CD4-positive, alpha-beta T cell treated with Interleukin-15 for 1 hour (primary cell): Measurements from ENCODE around the gene MMP1.

Experiments used
- DNase-seq: peaks from one replicate; pipeline ENCODE4 v3.0.0-alpha.2; 2020

Gene MMP1

DNA sequence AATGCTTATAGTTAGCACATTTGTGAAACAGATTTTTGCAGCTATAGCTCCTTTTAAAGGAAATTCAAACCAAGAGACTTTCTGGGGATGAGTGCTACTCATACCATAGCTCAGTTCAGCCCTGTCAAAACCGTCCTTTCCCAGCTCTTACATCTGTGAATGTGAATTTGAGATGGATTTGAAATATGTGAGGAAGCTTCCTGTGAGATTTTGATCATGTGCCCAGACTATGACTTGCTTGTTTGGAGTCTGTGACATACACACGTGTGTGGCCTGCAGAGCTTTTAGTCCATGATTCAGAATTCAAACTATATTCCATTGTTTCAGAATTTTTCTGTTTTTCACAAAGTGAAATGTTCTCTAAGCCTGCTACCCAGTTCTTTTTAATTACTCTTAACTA, 4.4 kb upstream of the MMP1 start:
- no peak for DNase-seq

DNA sequence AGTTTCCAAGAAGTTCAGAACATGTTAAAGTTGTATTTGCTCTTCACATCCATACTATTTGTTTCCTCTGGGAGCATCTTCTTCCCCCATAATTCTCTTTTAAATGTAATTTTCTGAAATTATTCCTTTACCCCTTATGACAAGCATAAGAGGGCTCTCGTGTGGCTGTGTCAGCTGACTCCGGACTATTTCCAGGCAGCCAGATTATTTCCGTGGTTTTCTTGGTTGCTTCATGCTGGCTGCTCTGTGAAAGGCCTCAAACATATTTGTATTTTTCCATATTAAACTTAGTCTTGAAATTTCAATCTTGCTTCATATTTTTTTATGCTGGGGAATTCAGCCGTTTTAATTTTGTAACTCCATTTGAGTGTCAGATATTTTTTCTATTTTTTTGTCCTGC, 2.8 kb upstream of the MMP1 start:
- no peak for DNase-seq

DNA sequence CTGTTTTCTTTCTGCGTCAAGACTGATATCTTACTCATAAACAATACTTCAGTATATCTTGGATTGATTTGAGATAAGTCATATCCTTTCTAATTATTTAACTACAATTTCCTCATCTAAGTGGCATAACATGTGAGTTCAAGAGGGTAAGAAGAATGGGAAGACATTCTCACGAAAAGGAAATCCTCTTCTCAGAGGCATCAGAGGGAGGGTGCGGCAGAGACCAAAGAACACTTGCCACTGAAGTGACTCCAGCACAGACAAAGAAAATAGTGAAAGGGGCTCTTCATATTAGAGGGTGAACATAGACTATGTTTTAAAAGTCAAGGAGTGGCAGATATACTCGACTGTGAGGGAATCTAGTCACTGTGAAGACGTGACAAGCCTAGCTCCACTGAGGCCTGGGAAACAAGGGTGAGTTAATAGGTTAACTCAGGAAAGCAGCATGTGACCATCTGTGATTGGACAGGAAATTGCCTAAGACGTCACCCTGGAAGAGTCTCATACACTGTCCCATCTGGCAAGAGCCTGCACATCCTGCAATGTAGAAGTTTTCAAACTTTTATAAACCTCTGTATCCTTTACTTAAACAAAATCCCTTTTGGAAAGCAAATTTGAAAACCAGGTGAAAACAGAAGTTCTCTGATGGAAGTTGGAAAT, 1.9 kb upstream of the MMP1 start:
- no peak for DNase-seq

DNA sequence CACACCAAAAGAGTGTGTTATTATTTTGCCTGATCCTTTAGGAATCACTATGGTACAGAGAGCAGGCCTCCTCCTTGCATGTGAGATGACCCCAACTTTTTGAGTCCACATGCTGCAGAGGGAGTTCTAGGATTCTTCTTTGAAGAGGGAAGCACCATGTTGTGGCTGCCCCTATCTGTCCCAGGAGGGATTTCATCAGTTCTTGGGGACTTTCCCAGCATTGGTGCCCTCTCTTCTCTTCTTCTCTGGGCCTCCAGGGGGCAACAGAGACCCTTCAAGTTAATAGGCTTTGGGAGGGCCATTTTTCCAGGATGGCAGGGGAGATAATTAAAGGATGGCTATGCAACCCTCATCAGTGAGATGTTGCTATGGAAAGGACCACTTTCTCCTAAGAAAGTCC, 3.6 kb downstream of the MMP1 start:
- DNase-seq = no peak

DNA sequence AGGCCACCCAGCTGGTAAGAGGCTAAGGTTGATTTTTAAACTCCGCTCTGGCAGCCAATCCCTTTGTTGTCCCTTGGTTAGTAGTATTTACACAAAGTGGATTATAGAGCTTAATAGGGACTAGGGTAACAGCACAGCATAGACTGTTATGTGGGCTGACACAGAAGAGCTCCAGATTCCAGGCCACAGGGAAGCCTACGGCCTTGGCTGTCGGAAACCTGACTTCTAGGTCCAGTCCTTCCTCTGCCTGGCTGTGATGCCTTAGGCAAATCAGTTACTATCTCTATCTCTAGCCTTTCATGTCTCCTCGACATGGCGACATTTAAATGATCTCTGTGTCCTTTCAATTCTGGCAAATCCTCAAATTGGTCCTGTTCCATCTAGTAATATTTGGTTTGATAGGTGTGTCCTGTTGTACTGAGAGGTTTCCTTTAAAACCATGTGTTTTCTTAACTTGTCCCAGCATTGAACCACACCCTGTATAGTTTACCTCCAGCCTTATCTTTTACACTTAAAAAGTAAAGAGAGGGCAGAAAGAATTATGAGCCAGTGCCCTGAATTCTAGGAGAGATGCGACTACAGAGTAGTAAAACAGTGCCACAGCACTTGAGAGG, 4.2 kb downstream of the MMP1 start:
- DNase-seq = no peak

DNA sequence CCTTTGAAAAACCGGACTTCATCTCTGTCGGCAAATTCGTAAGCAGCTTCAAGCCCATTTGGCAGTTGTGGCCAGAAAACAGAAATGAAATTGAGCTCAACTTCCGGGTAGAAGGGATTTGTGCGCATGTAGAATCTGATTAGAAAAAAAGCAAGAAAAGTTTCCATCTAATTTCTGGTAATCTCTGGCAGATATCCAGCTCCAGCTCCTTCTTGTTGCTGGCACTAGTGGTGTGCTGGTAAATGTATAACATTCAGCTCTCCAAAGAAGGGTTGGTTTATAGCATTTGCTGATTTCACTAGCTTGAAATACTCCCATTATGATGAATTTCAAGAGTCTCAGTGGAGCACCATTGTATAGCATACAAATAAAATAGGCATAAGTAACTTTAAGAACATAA, 5.4 kb downstream of the MMP1 start:
- no peak for DNase-seq

DNA sequence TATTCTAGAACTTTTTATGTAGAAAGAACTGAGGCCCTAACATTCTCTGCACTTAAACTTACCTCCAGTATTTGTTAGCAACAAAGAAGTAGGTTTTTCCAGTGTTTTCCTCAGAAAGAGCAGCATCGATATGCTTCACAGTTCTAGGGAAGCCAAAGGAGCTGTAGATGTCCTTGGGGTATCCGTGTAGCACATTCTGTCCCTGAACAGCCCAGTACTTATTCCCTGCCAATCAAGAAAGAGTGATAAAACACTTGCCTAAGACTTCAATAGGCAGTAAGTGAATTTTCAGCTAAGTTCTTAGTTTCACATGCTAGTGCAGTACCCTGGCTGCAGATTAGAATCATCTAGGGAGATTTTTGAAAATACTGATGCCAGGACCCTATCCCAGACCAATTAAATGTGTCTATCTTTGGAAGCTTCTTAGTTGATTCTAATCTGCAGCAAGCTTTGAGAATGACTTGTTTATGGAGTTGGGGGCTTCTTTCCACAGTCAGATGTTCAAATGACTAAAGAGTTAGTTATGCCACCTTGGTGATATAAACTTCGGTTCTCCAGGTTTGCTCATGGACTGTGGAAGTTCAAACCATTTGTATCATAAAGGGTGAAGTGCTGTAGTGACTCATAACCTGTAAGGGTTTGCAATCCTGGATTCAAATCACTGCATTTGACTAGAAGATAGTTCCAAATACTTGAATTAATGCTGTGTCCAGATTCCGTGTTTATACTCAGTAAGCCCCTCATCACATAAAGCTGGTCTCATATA, 6.5 kb downstream of the MMP1 start:
- DNase-seq = no peak

DNA sequence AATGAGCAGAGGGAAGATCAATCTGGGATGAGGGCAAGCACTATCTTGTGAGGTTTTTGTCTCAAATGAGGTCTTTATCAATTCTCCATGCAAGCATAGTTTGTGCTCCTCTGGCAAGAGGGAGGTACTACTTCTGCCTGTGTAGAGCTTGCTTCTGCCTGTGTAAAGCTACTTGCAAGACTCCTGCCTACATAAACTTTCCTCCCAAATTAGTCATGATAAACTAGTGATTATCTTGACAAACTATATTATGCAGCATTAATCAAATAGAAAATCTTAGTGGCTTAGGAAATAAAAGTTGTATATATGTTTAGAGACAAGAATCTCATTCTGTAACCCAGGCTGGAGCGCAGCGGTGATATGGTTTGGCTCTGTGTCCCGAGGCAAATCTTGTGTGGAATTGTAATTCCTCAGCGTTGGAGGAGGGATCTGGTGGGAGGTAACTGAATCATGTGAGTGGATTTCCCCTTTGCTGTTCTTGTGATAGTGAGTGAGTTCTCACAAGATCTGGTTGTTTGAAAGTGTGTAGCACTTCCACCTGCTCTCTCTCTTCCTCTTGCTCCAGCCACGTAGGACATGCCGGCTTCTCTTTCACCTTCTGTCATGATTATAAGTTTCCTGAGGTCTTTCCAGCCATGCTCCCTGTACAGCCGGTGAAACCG, 9.5 kb downstream of the MMP1 start:
- no peak for DNase-seq

DNA sequence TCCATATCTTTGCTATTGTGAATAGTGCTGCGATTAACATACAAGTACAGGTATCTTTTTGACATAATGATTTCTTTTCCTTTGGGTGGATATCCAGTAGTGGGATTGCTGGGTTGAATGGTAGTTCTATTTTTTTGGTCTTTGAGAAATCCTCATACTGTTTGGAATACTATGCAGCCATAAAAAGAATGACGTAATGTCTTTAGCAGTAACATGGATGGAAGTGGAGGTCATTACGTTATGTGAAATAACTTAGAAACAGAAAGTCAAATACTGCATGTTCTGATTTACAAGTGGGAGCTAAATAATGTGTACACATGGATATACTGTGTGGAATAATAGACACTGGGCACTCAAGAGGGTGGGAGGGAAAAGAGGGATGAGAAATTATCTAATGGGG, 13.6 kb downstream of the MMP1 start:
- DNase-seq = no peak

DNA sequence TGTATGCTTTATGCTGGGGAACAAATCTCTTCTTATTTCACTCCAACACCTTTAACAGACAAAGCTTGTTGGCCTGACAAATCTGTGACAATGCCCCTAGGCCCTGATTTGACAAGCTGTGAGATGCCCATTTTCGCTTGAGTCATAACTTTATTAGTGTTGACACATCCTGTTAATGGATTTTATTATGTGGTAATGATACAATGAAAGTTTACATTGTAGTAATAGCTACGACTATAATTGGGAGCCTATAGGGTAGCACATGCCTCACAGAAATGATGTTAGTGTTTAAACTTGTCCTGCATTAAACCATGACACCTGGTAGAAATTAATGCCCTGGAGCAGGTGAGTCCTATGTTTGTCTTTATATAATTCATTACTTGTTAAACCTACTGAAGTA, 14.2 kb downstream of the MMP1 start:
- DNase-seq = no peak

DNA sequence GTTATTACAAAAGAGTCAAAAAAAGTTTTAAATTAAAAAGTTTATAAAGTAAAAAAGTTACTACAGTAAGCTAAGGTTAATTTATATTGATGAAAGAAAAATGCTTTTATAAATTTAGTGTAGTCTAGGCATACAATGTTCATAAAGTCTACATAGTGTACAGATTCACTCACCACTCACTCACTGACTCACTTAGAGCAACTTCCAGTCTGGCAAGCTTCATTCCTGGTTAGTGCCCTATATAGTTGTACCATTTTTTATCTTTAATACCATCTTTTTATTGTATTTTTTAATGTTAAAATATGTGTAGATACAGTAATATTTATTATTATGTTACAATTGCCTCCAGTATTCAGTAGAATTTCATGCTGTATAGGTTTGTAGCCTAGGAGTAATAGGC, 14.9 kb downstream of the MMP1 start:
- DNase-seq = no peak

DNA sequence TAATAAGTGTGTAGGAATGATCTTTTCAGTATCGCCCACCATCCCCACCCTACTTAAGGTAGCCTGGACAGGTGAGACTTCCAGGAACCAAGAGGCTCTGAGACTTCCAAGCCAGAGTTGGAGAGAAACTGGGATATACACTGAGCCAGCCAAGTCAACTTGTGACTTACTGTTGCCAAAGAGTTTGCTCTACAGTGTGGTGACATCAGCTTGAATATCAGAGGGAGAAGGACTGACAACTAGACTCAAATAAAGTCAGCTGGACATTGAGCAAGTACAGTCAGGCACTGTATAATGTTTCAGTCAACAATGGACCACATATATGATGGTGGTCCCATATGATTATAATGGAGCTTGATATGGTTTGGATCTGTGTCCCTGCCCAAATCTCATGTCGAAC, 16.3 kb downstream of the MMP1 start:
- DNase-seq = no peak

DNA sequence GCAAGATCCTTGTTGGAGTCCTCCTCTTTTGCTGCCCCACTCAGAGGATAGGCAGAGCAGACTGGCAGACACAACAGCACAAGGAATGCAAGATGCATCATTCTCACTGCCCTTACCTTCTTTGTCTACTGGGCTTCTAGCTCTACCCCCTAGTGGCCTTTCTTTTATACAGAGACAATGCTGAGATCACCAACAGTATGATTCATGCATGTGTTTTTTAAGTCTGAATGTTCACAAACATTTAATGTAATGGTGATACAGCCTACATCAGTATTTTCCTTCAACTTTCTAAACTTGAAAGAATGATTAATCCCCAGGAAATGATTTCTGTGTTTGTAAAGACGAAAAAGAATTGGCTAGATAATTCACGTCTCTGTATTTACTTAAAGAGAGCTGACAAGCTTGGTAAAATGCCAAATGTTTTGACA, 17.5 kb downstream of the MMP1 start, which contains the start of gene MMP10:
TSS of gene MMP10 (minus strand) at position 138 of the 428 bp plus-strand sequence. CDS start at position 101, 37 bp downstream.
- no peak for DNase-seq

DNA sequence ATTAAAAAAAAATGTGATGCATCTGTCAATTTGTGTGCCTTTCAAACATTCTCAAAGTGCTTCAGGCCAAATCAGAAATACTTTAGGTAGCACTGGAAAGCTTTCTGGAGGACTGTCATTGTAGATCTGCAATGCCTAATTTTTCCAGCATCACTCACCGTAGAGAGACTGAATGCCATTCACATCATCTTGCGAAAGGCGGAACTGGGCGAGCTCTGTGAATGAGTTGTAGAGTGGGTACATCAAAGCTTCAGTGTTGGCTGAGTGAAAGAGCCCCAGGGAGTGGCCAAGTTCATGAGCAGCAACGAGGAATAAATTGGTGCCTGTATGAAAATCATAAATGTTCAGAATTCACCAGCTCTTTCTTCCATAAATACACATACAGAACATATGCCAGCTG, 21.5 kb downstream of the MMP1 start:
- DNase-seq = no peak

DNA sequence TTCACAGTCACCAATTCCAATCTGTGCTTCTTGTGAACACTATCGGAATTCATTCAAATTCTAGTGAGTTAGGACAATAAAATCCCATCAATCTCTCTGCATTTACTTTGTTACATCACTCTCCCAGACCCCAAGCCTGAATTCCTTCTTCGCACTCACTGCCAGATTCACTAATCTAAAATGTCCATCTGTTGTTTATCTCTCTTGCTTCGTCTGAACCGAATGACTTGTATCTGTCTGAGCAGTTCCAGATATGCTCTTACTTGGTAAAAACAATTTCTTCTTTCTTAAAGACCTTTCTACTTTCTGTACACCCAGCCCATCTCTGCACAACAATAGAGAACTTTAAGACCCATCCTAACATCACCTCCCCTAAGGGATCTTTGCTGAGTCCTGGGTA, 24.6 kb downstream of the MMP1 start:
- DNase-seq = no peak

DNA sequence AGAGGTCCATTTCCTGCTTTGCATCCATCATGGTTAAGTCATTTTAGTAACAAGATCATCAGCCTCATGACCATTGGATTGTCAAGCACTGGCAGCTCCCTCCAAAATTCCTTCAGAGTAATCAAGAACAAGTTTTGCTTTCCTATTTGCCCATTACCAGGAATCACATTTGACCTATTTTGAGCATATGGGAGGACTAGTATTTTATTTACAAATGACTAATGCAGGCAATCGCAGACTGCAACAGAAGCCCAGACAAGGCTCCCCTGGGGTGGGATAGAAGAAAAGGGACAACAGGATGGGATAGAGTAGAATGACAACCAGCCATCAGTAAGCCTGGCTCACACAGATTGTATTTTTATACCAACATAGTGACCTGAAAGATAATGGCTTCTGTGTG, 26.6 kb downstream of the MMP1 start:
- no peak for DNase-seq

DNA sequence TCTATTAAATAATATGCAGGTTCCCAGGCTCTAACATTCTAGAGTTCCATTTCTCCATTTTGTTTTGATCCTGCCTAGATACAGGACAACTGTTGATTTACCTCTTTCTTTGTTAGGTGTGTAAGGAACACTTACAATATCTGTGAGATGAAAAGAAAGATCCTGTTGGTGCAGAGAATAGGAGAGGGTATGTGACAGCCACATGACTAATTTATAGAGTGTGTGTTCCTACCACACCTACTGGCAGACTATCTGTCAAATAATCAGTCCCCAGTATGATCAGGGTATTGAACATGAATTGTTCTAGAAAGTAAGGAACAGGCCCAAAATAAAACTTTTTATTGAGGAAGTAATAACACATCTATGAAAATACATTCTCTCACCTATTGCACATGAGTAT, 27.8 kb downstream of the MMP1 start:
- DNase-seq = no peak

DNA sequence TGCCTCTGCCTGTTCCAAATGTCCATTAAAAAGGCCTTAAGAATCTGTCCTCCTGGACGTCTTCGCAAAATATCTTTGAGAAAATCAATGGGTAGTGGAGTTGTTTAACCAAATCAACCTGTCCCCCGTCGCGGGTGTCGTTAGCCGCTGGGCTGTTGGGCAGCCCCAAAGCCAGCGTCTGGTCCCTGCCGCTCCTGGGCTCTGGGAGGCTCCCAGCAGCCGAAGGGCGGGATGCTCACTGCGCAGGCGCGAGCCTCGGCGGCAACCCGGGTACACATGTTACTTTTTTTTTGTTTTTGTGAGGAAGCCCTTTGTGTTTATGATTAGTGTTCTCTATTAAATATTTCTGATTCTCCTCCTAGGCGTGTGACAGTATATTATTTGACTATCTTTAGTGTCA, 30.2 kb downstream of the MMP1 start:
- DNase-seq = no peak

DNA sequence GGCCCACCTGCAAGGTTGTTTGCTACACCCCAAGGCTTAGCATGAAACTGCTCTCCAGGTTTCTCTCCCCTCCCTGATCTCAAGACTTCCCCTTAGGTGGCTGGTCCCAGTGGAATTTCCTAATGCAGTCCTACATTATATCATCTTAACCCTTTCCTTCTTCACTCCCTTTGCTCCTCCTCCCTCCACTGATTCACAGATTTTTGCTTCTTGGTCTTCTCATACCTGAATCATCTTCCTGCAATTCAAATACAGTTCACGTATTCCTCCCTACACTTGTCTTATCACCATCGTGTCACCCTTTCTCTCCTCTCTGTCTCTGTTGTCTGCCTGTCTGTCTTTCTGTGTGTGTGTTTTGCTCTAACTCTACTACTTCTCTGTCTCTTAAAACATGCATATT, 34.5 kb downstream of the MMP1 start:
- DNase-seq = no peak

DNA sequence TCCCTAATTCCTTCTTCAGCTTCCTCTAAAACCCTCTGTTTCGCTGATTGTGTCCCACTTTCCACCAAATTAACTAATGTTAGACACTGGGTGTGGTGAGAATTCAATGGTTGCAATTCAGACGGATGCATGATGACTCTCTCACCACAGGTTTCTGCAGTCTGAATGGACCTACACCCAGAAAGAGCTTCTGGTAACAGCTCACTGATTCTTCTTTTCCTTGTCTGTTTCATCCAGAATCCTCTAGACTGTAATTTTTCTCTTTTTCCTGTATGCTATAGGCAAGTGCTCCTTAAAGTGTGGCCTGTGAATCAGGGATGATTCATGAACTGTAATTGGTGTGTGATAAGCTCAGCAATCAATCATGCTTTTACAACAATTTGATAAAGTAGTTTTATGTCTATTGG, 35.6 kb downstream of the MMP1 start:
- DNase-seq = no peak

DNA sequence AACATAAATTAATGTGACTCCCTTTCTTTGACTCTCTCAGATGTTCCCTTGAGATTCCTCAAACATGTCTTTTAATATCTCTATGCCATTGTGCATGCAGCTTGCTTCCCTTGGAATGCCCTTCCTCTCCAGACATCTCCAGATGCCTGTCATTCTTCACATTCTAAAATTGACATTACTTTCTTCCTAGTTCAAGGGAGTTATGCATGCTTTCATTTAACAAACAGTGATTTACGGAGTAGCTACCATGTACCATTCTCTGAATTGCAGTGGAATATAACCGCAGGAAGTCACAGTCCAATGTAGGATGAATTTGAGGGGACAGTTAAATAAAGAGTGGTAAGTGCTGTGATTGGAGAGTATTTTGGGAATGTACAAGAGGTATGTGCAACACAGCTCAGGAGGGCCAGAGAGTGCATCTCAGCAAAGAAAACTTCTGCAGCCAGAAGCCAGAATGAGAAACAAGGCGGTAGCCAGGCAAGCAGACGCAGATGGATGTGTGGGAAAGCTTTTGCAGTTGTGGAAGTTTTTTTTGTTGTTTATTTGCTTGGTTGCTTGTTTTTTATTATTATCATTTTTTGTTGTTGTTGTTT, 36.2 kb downstream of the MMP1 start:
- no peak for DNase-seq

DNA sequence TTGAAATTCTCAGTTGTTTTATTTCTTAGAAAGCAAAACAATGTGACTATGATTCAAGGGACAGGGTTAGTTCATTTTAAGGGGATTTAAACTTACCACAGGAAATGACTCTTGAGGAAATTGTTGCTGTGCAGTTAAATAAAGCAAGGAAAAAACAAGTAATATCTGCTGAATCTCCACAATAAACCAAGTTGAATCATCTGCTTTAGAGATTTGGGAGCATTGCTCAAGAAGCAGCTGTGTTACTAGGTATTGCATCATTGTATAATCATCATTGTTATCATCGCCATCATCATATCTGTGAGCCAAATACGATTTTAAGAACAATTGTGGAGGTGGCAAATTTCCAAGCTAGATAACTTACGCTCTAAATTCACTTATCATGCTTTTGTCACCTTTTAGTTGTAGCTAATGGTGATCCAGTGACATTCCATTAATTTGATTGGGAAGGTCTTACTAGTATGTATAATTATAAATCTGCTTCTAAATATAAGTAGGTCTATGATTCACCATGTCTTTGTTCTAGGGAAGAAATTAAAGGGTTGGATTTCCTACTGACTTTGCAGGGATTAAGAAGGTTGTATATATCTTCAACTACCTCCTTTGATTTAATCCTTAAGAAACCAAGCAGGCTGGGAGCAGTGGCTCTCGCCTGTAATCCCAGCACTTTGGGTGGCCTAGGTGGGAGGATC, 37.5 kb downstream of the MMP1 start:
- DNase-seq = no peak
